Trophoblast cell (in vitro differentiated cells and primary cell): ENCODE results near the gene PSG2. TPM values are rescaled to one million over a fixed set of nuclear protein-coding genes. Genes with fewer than 3 reads are reported as not detected.
"Not testable (repeated sequence)": the region's sequence is repeated elsewhere in the genome, so short reads cannot be mapped to it uniquely, and the experiment has no call there.

Experiments used
- DNase-seq, 2 donors: peaks; one replicate each; pipeline ENCODE4 v3.0.0-alpha.2; 2016
- H2AFZ ChIP-seq: 2 replicates; pipeline ENCODE4 v1.6.1; 2013; ENCODE audit warnings: low read length, moderate library complexity, mild to moderate bottlenecking; ENCODE audit not compliant: insufficient read depth, poor library complexity
- H2AK5ac ChIP-seq: 2 replicates; pipeline ENCODE4 v1.6.1; 2013; ENCODE audit warnings: mild to moderate bottlenecking, low read length
- H2BK120ac ChIP-seq: 2 replicates; pipeline ENCODE4 v1.6.1; 2013; ENCODE audit warnings: low read length, mild to moderate bottlenecking, moderate library complexity; ENCODE audit not compliant: insufficient read depth, poor library complexity
- H2BK12ac ChIP-seq: 2 replicates; pipeline ENCODE4 v1.6.1; 2013; ENCODE audit warnings: mild to moderate bottlenecking, low read length, moderate library complexity
- H2BK5ac ChIP-seq: 2 replicates; pipeline ENCODE4 v1.6.1; 2013; ENCODE audit warnings: low read length, low read depth, moderate library complexity, mild to moderate bottlenecking; ENCODE audit not compliant: poor library complexity
- H3K14ac ChIP-seq: 2 replicates; pipeline ENCODE4 v1.6.1; 2013; ENCODE audit warnings: mild to moderate bottlenecking, low read length
- H3K18ac ChIP-seq: 2 replicates; pipeline ENCODE4 v1.6.1; 2013; ENCODE audit warnings: mild to moderate bottlenecking, low read length
- H3K23ac ChIP-seq: 2 replicates; pipeline ENCODE4 v1.6.1; 2013; ENCODE audit warnings: low read length
- H3K27ac ChIP-seq: 2 replicates; pipeline ENCODE4 v1.5.1; 2013; ENCODE audit warnings: low read depth, mild to moderate bottlenecking, inconsistent platforms, low read length, moderate library complexity
- H3K27me3 ChIP-seq: 2 replicates; pipeline ENCODE4 v1.6.1; 2013; ENCODE audit warnings: inconsistent platforms, mild to moderate bottlenecking, low read length, moderate library complexity; ENCODE audit not compliant: insufficient read depth
- H3K36me3 ChIP-seq, 2 experiments: 1 replicate in 1 of 2; 2 replicates in 1 of 2; pipeline ENCODE4 v1.6.1; 2013; ENCODE audit warnings: low read length in 2 of 2, mild to moderate bottlenecking in 2 of 2, moderate library complexity in 1 of 2; ENCODE audit not compliant: insufficient read depth in 2 of 2, control insufficient read depth in 1 of 2
- H3K4ac ChIP-seq: 2 replicates; pipeline ENCODE4 v1.6.1; 2013; ENCODE audit warnings: low read depth, mild to moderate bottlenecking, low read length, moderate library complexity
- H3K4me1 ChIP-seq, 2 experiments: 1 replicate in 1 of 2; 2 replicates in 1 of 2; pipeline ENCODE4 v1.6.1; 2013; ENCODE audit warnings: low read length in 2 of 2, mild to moderate bottlenecking in 2 of 2, moderate library complexity in 1 of 2; ENCODE audit not compliant: insufficient read depth in 2 of 2, control insufficient read depth in 1 of 2
- H3K4me2 ChIP-seq: 2 replicates; pipeline ENCODE4 v1.6.1; 2013; ENCODE audit warnings: inconsistent platforms, mild to moderate bottlenecking, low read length, moderate library complexity
- H3K4me3 ChIP-seq: 2 replicates; pipeline ENCODE4 v1.5.1; 2013; ENCODE audit warnings: mild to moderate bottlenecking, low read depth, low read length, inconsistent platforms
- H3K79me1 ChIP-seq: one replicate; pipeline ENCODE4 v1.6.1; 2013; ENCODE audit warnings: low read length
- H3K79me2 ChIP-seq: 2 replicates; pipeline ENCODE4 v1.6.1; 2013; ENCODE audit warnings: low read length, mild to moderate bottlenecking; ENCODE audit not compliant: control insufficient read depth, insufficient read depth, poor library complexity
- H3K9ac ChIP-seq: 2 replicates; pipeline ENCODE4 v1.6.1; 2013; ENCODE audit warnings: mild to moderate bottlenecking, low read length
- H3K9me3 ChIP-seq: 2 replicates; pipeline ENCODE4 v1.6.1; 2013; ENCODE audit warnings: low read depth, mild to moderate bottlenecking, control low read depth, inconsistent platforms, low read length; ENCODE audit not compliant: insufficient read depth
- H4K12ac ChIP-seq: 2 replicates; pipeline ENCODE4 v1.6.1; 2013; ENCODE audit warnings: low read depth, mild to moderate bottlenecking, low read length, moderate library complexity
- H4K8ac ChIP-seq: 2 replicates; pipeline ENCODE4 v1.6.1; 2013; ENCODE audit warnings: low read depth, mild to moderate bottlenecking, low read length, moderate library complexity
- H4K91ac ChIP-seq: one replicate; pipeline ENCODE4 v1.6.1; 2013; ENCODE audit warnings: low read depth, mild to moderate bottlenecking, low read length, moderate library complexity
- WGBS: extraction: QIAGEN DNeasy Blood & Tissue Kit; methylation state at CpG from one replicate; pipeline ENCODE4 v1.1.7; 2013; ENCODE audit warnings: missing lambda C conversion rate; ENCODE audit not compliant: insufficient read length, insufficient coverage; ENCODE audit errors: extremely low coverage; 5-methylcytosine and 5-hydroxymethylcytosine counted together
- polyA plus RNA-seq: library from polyadenylated mRNA; stranded (reverse); fragments of 200-250 nt; gene quantifications from 2 replicates; pipeline ENCODE4 v1.2.3, GENCODE V29; 2013

PSG2 gene
- not detected in 2 replicates for polyA plus RNA-seq

- H3K4me2 ChIP-seq, DNase-seq, H3K79me2 ChIP-seq, H3K4ac ChIP-seq, H3K27me3 ChIP-seq, H2AK5ac ChIP-seq, H4K91ac ChIP-seq, H3K27ac ChIP-seq, H3K36me3 ChIP-seq, H3K23ac ChIP-seq, H4K12ac ChIP-seq, H3K18ac ChIP-seq, H3K9ac ChIP-seq, H2BK12ac ChIP-seq, H3K4me1 ChIP-seq, H3K14ac ChIP-seq, H3K79me1 ChIP-seq, H2BK5ac ChIP-seq, H2AFZ ChIP-seq, H3K4me3 ChIP-seq, H2BK120ac ChIP-seq, H4K8ac ChIP-seq: not testable (repeated sequence)
- no CpG with 5 or more reads among the region's 2 CpGs for WGBS
- H3K9me3 ChIP-seq: peaks cover 35% of the 10 kb centered on the region
Measured at GRCh38 chr19:43082601-43083000, at the start of gene PSG2. TSS of gene PSG2 (minus strand) at chr19:43082701. CDS start at chr19:43082569, 132 bp downstream.

GRCh38 chr19:43131281-43131842 is 48.9 kb upstream of the PSG2 start:
- not testable (repeated sequence) for H4K91ac ChIP-seq, H4K8ac ChIP-seq, H3K4me1 ChIP-seq, H3K27me3 ChIP-seq, H2AFZ ChIP-seq, H3K27ac ChIP-seq, H4K12ac ChIP-seq, H2BK5ac ChIP-seq, H2BK120ac ChIP-seq, H2AK5ac ChIP-seq, H3K36me3 ChIP-seq, H3K4me2 ChIP-seq, H3K4me3 ChIP-seq, H3K23ac ChIP-seq, H3K18ac ChIP-seq, H3K9ac ChIP-seq, H3K14ac ChIP-seq, H3K79me1 ChIP-seq, H3K4ac ChIP-seq, H2BK12ac ChIP-seq, H3K79me2 ChIP-seq
- peak; percentile 91 to 93 for DNase-seq
- peaks cover 14% of the 10 kb centered on the region for H3K9me3 ChIP-seq
- no CpG with 5 or more reads among the region's 8 CpGs for WGBS

GRCh38 chr19:43129197-43129596 is 46.7 kb upstream of the PSG2 start:
- not testable (repeated sequence) for H3K79me2 ChIP-seq, H3K23ac ChIP-seq, H3K27ac ChIP-seq, H3K9ac ChIP-seq, H2AFZ ChIP-seq, H3K27me3 ChIP-seq, H3K4me3 ChIP-seq, H3K4me2 ChIP-seq, H3K4me1 ChIP-seq, H3K36me3 ChIP-seq, H3K14ac ChIP-seq, H2BK5ac ChIP-seq, H2BK12ac ChIP-seq, H3K18ac ChIP-seq, H4K12ac ChIP-seq, H3K79me1 ChIP-seq, H2AK5ac ChIP-seq, H2BK120ac ChIP-seq, H4K91ac ChIP-seq, H4K8ac ChIP-seq, H3K4ac ChIP-seq
- no CpG with 5 or more reads among the region's 7 CpGs for WGBS
- DNase-seq: peak in 1 of 2 donors; percentile 41
- H3K9me3 ChIP-seq: peaks cover 14% of the 10 kb centered on the region

- not testable (repeated sequence) for H2AFZ ChIP-seq, H2BK12ac ChIP-seq, H3K4ac ChIP-seq, H3K27ac ChIP-seq, H3K14ac ChIP-seq, H4K12ac ChIP-seq, H2AK5ac ChIP-seq, H3K79me2 ChIP-seq, H3K23ac ChIP-seq, H3K27me3 ChIP-seq, H3K4me3 ChIP-seq, H4K8ac ChIP-seq, H3K18ac ChIP-seq, H3K4me1 ChIP-seq, H2BK120ac ChIP-seq, H4K91ac ChIP-seq, H3K9ac ChIP-seq, H3K36me3 ChIP-seq, H2BK5ac ChIP-seq, H3K79me1 ChIP-seq, H3K4me2 ChIP-seq
- peak; percentile 25 to 63 for DNase-seq
- WGBS: no CpG with 5 or more reads among the region's 3 CpGs
- peaks cover 12% of the 10 kb centered on the region for H3K9me3 ChIP-seq
Measured at GRCh38 chr19:43127336-43127735, 44.8 kb upstream of the PSG2 start.
